Psoas muscle (tissue), 8 donors: ENCODE results near the gene TP53I11. TPM values are rescaled to one million over a fixed set of nuclear protein-coding genes. Genes with fewer than 3 reads are reported as not detected.

Experiments
- ATAC-seq, 4 donors: fragments of 200-7000 bp; cut with Tn5 transposase; one replicate each; pipeline ENCODE4 v1.9.1; 2020; ENCODE audit warnings: moderate library complexity in 3 of 4, mild to moderate bottlenecking in 2 of 4
- DNase-seq, 2 donors: peaks; one replicate each; pipeline ENCODE4 v3.0.0-alpha.2; 2020
- H3K27ac ChIP-seq: fragments of 200-600 bp; one replicate; pipeline ENCODE4 v1.8.0; 2022
- H3K27me3 ChIP-seq, 3 donors: fragments of 200-600 bp in 1 of 3; one replicate each; pipeline versions ENCODE4 v1.6.1 to v1.8.0; 2013 to 2022; ENCODE audit warnings: low read length in 2 of 3, mild to moderate bottlenecking in 2 of 3, moderate library complexity in 1 of 3; ENCODE audit not compliant: insufficient read depth in 3 of 3
- H3K36me3 ChIP-seq, 2 donors: fragments of 200-600 bp in 1 of 2; one replicate each; pipeline versions ENCODE4 v1.6.1 to v1.8.0; 2013 to 2022; ENCODE audit warnings: low read depth in 1 of 2, mild to moderate bottlenecking in 1 of 2, moderate library complexity in 1 of 2; ENCODE audit not compliant: insufficient read depth in 1 of 2
- H3K4me1 ChIP-seq: fragments of 200-600 bp; one replicate; pipeline ENCODE4 v1.8.0; 2022
- H3K4me3 ChIP-seq: fragments of 200-600 bp; one replicate; pipeline ENCODE4 v1.8.0; 2022; ENCODE audit warnings: mild to moderate bottlenecking
- H3K9me3 ChIP-seq: fragments of 200-600 bp; one replicate; pipeline ENCODE4 v1.8.0; 2022
- CTCF ChIP-seq: fragments of 200-600 bp; IDR thresholded peaks from one replicate; pipeline ENCODE4 v1.8.0; 2022; ENCODE audit warnings: antibody characterized with exemption
- WGBS, 3 donors: extraction: QIAGEN DNeasy Blood & Tissue Kit; methylation state at CpG; one replicate each; pipeline versions ENCODE4 v1.1.6 to v1.1.7; 2013; 5-methylcytosine and 5-hydroxymethylcytosine counted together
- intact Hi-C, 2 donors: fragments of 100-400 bp; cut with DNase I; formaldehyde crosslinking; loops; one replicate each; pipeline versions ENCODE4 v1.11.0 to v1.14.2; 2022
- polyA plus RNA-seq, 3 donors: library from polyadenylated mRNA; stranded (reverse); fragments of 200-250 nt; gene quantifications; one replicate each; pipeline ENCODE4 v1.2.3, GENCODE V29; 2013
- total RNA-seq, 4 donors: library from RNA; stranded (reverse); fragmentation: NEBNext Ultra II Directional in 2 of 4; extraction: Animal tissue kit (Norgen Biotek cat#: 25700) in 2 of 4; gene quantifications; one replicate each; pipeline versions ENCODE4 v1.2.1 to v1.2.4, GENCODE V29; 2021 to 2023
- donor health status: healthy with polysubstance abuse.
- donor health status: DM: no; HTN: no; CAD: no; lungs with moderate emphysema.
- donor health status: Bipolar disorder and iron deficiency.
- donor health status: healthy.
- donor health status: DM: yes; HTN: yes; CAD: no.
- donor health status: DM: no; HTN: no; CAD: no.
- donor health status: DM: no; HTN: no; CAD: no.
- donor health status: DM: yes; HTN: yes; CAD: no.

The TP53I11 gene
- total and polyA plus RNA-seq, 7 donors, result 4.8 to 16.5 (median 8.3) TPM

- intact Hi-C loops, result loop anchor here (5.0 to 10.0 kb wide), 3 partner anchors 354 to 397 kb away; no protein-coding TSS in a partner anchor
- Histone ChIP-seq H3K27ac (no peak overlapping the region), H3K9me3 (no peaks in the 10 kb centered on the region), H3K4me3 (no peak overlapping the region), H3K27me3 (no peaks in the 10 kb centered on the region), H3K36me3 (no peaks in the 10 kb centered on the region), H3K4me1 (peaks cover 10% of the 10 kb centered on the region)
- DNase-seq (no peak), ATAC-seq (no peak)
- no peak for TF ChIP-seq CTCF
- WGBS, 3 donors, result 82 to 86% (median 86%) methylated on average over 19 of the region's 19 CpGs
Measured at GRCh38 chr11:44938066-44938691, 12.5 kb downstream of the TP53I11 start.

GRCh38 chr11:44936951-44937543, 13.6 kb downstream of the TP53I11 start:
- TF ChIP-seq CTCF, result no peak
- intact Hi-C loops, result loop anchor here (1.0 to 10.0 kb wide), 5 partner anchors 166 to 398 kb away; no protein-coding TSS in a partner anchor
- Histone ChIP-seq H3K36me3 (no peaks in the 10 kb centered on the region), H3K4me1 (peaks cover 10% of the 10 kb centered on the region), H3K27ac (no peak overlapping the region), H3K27me3 (no peaks in the 10 kb centered on the region), H3K4me3 (no peak overlapping the region), H3K9me3 (no peaks in the 10 kb centered on the region)
- no peak for DNase-seq
- 75 to 77% (median 76%) methylated on average over 12 of the region's 12 CpGs for WGBS, 3 donors
- no peak for ATAC-seq

GRCh38 chr11:44936525-44936924, 14.2 kb downstream of the TP53I11 start:
- H3K27ac ChIP-seq, result no peak overlapping the region
- no peaks in the 10 kb centered on the region for H3K9me3 ChIP-seq
- ATAC-seq, result peak; percentile 80 to 88 (median 86)
- peak; percentile 79 to 82 for DNase-seq
- no peaks in the 10 kb centered on the region for H3K27me3 ChIP-seq
- no peak overlapping the region for H3K4me3 ChIP-seq
- H3K4me1 ChIP-seq, result peaks cover 10% of the 10 kb centered on the region
- WGBS, 3 donors, result 21 to 26% (median 25%) methylated on average over 18 to 20 of the region's 20 CpGs
- H3K36me3 ChIP-seq, result no peaks in the 10 kb centered on the region
- TF ChIP-seq CTCF, result peak; percentile 97
- intact Hi-C loops, result loop anchor here (1.0 to 10.0 kb wide), 5 partner anchors 166 to 398 kb away; no protein-coding TSS in a partner anchor

- 82 to 91% (median 86%) methylated on average over 13 of the region's 13 CpGs for WGBS, 3 donors
Measured at GRCh38 chr11:44934735-44935250, 15.9 kb downstream of the TP53I11 start.

More at GRCh38 chr11:44934735-44935250, 15.9 kb downstream of the TP53I11 start:
- H3K9me3 ChIP-seq, result no peaks in the 10 kb centered on the region
- no peak overlapping the region for H3K4me3 ChIP-seq
- peaks cover 6% of the 10 kb centered on the region for H3K4me1 ChIP-seq
- no peak overlapping the region for H3K27ac ChIP-seq
- ATAC-seq (no peak), DNase-seq (no peak)
- TF ChIP-seq CTCF, result no peak
- intact Hi-C loops, result loop anchor here (5.0 to 10.0 kb wide), 3 partner anchors 358 to 400 kb away; no protein-coding TSS in a partner anchor
- H3K36me3 ChIP-seq, result no peaks in the 10 kb centered on the region
- H3K27me3 ChIP-seq, result peaks cover 0 to 8% (median 0%) of the 10 kb centered on the region in 3 donors
